Measurements from ENCODE around the gene KLHL22. TPM values are rescaled to one million over a fixed set of nuclear protein-coding genes. Genes with fewer than 3 reads are reported as not detected.

Gene KLHL22
- total and polyA plus RNA-seq, 2 donors (not counting 1 experiment from before 2014, with no cell fraction given), result 17.4 to 35.3 TPM

DNA sequence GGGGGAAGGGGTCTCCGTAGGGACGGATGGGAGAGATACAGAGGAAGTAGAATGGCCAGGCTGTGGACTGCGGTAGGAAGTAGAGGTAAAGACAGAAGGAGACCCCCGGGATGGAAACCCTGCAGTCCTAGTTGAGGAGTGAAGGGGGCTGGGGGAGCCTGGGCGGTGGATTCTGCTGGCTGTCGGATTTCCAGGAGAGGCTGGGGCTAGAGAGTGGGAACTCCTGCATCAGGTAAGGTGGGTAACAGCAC lies 57.2 kb downstream of the KLHL22 start:
- H3K4me1 ChIP-seq (ENCODE audit: control insufficient read depth, extremely low read depth, insufficient read depth, low read length), result peaks cover 27% of the 10 kb centered on the region
- peaks cover 30% of the 10 kb centered on the region for H3K79me2 ChIP-seq (ENCODE audit: control insufficient read depth, insufficient read depth, low read length)
- TF ChIP-seq EZH2 (IDR thresholded peaks at IDR 0.05; ENCODE audit: low read length, missing control alignments), result no peak
- TF ChIP-seq, protein P1, sequence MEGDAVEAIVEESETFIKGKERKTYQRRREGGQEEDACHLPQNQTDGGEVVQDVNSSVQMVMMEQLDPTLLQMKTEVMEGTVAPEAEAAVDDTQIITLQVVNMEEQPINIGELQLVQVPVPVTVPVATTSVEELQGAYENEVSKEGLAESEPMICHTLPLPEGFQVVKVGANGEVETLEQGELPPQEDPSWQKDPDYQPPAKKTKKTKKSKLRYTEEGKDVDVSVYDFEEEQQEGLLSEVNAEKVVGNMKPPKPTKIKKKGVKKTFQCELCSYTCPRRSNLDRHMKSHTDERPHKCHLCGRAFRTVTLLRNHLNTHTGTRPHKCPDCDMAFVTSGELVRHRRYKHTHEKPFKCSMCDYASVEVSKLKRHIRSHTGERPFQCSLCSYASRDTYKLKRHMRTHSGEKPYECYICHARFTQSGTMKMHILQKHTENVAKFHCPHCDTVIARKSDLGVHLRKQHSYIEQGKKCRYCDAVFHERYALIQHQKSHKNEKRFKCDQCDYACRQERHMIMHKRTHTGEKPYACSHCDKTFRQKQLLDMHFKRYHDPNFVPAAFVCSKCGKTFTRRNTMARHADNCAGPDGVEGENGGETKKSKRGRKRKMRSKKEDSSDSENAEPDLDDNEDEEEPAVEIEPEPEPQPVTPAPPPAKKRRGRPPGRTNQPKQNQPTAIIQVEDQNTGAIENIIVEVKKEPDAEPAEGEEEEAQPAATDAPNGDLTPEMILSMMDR (conservative IDR thresholded peaks at IDR 0.05 in 1 of 2, IDR thresholded peaks at IDR 0.05 in 1 of 2; ENCODE audit: low read depth in 1 of 2, low read length in 2 of 2), result no peak
- peak overlapping the region; percentile 58 for H3K27ac ChIP-seq (ENCODE audit: insufficient read depth, low read length)
- no peaks in the 10 kb centered on the region for H3K27me3 ChIP-seq (ENCODE audit: control insufficient read depth, insufficient read depth, low read length)
- DNase-seq (ENCODE audit: low read depth in 2 of 2), result no peak
- H4K20me1 ChIP-seq (ENCODE audit: control insufficient read depth, extremely low read depth, insufficient read depth, low read length), result no peaks in the 10 kb centered on the region
- peak overlapping the region; percentile 77 for H3K4me2 ChIP-seq (ENCODE audit: extremely low read depth, insufficient read depth, low read length)
- no peaks in the 10 kb centered on the region for H3K9me3 ChIP-seq (ENCODE audit: control insufficient read depth, insufficient read depth, low read depth, low read length)
- H3K9ac ChIP-seq (ENCODE audit: insufficient read depth, low read length), result peak overlapping the region; percentile 76
- H3K4me3 ChIP-seq (replicated peaks in 1 of 4; ENCODE audit: control extremely low read depth in 1 of 4, insufficient read depth in 1 of 4, low read depth in 3 of 4, low read length in 4 of 4), result peak overlapping the region; percentile 52 to 86 (median 56)
- peaks cover 4% of the 10 kb centered on the region for H3K36me3 ChIP-seq (ENCODE audit: control insufficient read depth, insufficient read depth, low read length)
- no peak overlapping the region for H2AFZ ChIP-seq (ENCODE audit: low read length)

DNA sequence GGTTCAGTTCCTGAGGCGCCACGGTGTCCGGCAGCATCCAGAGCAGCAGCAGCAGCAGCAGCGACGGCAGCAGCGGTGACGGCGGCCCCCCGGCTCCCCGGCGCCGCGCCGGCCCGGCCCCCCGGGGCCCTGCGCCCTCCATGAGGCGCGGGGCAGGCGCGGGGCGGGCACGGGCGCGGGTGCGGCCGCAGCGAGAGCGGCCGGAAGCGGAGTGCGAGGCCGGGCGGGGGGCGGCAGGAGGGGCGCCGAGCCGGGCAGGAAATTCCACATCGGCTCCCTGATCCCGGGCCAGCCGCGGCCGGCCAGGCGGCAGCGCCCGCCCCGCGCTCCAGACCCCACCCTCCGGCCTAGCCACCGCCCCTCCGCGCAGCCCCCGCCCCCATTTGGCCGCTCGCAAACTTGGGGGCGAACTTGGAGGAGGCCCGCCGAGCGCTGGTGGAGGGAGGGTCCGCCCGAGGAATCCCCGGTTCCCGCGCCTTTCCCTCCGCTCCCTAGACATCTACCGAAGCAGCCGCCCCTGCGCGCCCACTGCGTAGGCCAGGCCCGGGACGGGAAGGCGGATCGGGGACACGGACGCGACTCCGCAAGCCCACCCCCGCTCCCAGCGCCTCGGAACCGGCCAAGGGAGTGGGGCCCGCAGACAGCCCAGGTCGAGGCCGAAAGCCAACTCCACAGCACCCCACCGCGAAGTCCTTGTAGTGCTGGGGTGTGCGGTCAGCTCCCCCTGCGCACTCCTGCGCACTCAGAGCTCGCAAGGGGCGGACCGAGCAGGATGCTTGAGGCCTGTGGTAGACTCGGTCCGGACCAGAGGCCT lies 57.8 kb downstream of the KLHL22 start, which contains the start of gene SCARF2:
SCARF2 (minus strand) TSS at position 213 of the 814 bp plus-strand sequence; CDS start at position 142, 71 bp downstream.
- peak within 1 kb of the TSS; percentile 82 for H3K9ac ChIP-seq (ENCODE audit: insufficient read depth, low read length)
- peak; percentile 57 to 73 for DNase-seq (ENCODE audit: low read depth in 2 of 2)
- H3K4me1 ChIP-seq (ENCODE audit: control insufficient read depth, extremely low read depth, insufficient read depth, low read length), result peaks cover 27% of the 10 kb centered on the region
- H3K9me3 ChIP-seq (ENCODE audit: control insufficient read depth, insufficient read depth, low read depth, low read length), result no peaks in the 10 kb centered on the region
- H3K4me2 ChIP-seq (ENCODE audit: extremely low read depth, insufficient read depth, low read length), result peak within 1 kb of the TSS; percentile 84
- H2AFZ ChIP-seq (ENCODE audit: low read length), result peak within 1 kb of the TSS; percentile 52
- no peaks in the 10 kb centered on the region for H3K27me3 ChIP-seq (ENCODE audit: control insufficient read depth, insufficient read depth, low read length)
- H3K79me2 ChIP-seq (ENCODE audit: control insufficient read depth, insufficient read depth, low read length), result peaks cover 33% of the 10 kb centered on the region
- H4K20me1 ChIP-seq (ENCODE audit: control insufficient read depth, extremely low read depth, insufficient read depth, low read length), result no peaks in the 10 kb centered on the region
- H3K27ac ChIP-seq (ENCODE audit: insufficient read depth, low read length), result peak within 1 kb of the TSS; percentile 83
- peak within 1 kb of the TSS; percentile 86 to 91 (median 88) for H3K4me3 ChIP-seq (replicated peaks in 1 of 4; ENCODE audit: control extremely low read depth in 1 of 4, insufficient read depth in 1 of 4, low read depth in 3 of 4, low read length in 4 of 4)
- TF ChIP-seq, protein P1 (conservative IDR thresholded peaks at IDR 0.05 in 1 of 2, IDR thresholded peaks at IDR 0.05 in 1 of 2; ENCODE audit: low read depth in 1 of 2, low read length in 2 of 2), result no peak
- TF ChIP-seq EZH2 (IDR thresholded peaks at IDR 0.05; ENCODE audit: low read length, missing control alignments), result no peak
- peaks cover 4% of the 10 kb centered on the region for H3K36me3 ChIP-seq (ENCODE audit: control insufficient read depth, insufficient read depth, low read length)

DNA sequence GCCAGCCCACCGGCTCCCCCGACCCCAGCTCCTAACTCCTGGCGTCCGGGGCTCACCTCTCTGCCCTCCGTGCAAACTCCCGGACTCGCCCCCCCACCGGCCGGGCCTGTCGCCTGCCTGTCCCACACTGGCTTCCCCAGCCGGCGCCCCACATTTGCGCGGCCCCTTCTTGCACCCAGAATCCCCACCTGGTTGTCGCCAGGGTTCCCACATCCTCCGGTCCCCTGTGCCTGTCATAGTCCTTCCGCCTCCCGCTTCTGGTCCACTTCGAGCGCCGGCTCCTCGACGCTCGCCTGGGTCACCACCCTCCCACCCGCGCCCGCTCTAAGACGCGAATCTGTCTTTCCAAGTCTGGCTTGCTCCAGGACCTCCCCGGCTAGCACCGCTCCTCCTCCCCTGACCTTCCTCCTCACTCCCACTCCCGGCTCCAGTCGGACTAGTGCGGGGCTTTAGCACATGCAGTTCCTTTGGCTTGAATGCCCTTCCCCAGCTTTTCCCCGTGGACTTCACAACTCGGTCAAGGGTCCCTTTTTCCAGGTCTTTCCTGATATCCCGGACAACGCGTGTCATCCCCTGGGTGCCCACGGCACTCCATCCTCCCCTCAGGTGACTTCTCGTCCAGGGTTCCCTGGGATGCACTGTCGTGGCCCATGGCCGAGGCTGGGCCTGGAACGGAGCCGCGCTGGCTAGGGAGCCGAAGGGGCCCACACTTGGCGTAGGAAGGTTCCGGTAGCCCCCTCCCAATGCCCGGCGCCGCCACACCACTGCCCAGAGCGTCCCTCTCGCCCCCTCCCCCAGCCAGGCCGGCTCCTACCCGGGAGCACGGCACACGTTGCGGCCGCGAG lies 58.6 kb downstream of the KLHL22 start:
- Histone ChIP-seq H2AFZ (ENCODE audit: low read length) (no peak overlapping the region), H4K20me1 (ENCODE audit: control insufficient read depth, extremely low read depth, insufficient read depth, low read length) (no peaks in the 10 kb centered on the region), H3K9me3 (ENCODE audit: control insufficient read depth, insufficient read depth, low read depth, low read length) (no peaks in the 10 kb centered on the region), H3K36me3 (ENCODE audit: control insufficient read depth, insufficient read depth, low read length) (no peaks in the 10 kb centered on the region), H3K4me1 (ENCODE audit: control insufficient read depth, extremely low read depth, insufficient read depth, low read length) (peaks cover 22% of the 10 kb centered on the region), H3K4me3 (replicated peaks in 1 of 4; ENCODE audit: control extremely low read depth in 1 of 4, insufficient read depth in 1 of 4, low read depth in 3 of 4, low read length in 4 of 4) (peak overlapping the region; percentile 86 to 91 (median 88)), H3K79me2 (ENCODE audit: control insufficient read depth, insufficient read depth, low read length) (peaks cover 38% of the 10 kb centered on the region), H3K27me3 (ENCODE audit: control insufficient read depth, insufficient read depth, low read length) (no peaks in the 10 kb centered on the region), H3K4me2 (ENCODE audit: extremely low read depth, insufficient read depth, low read length) (peak overlapping the region; percentile 84), H3K27ac (ENCODE audit: insufficient read depth, low read length) (peak overlapping the region; percentile 83), H3K9ac (ENCODE audit: insufficient read depth, low read length) (peak overlapping the region; percentile 82)
- TF ChIP-seq EZH2 (IDR thresholded peaks at IDR 0.05; ENCODE audit: low read length, missing control alignments), result no peak
- TF ChIP-seq, protein P1 (conservative IDR thresholded peaks at IDR 0.05 in 1 of 2, IDR thresholded peaks at IDR 0.05 in 1 of 2; ENCODE audit: low read depth in 1 of 2, low read length in 2 of 2), result no peak
- DNase-seq (ENCODE audit: low read depth in 2 of 2), result peak; percentile 25 to 53
